Astrocyte of the cerebellum (primary cell): ENCODE results near the gene HBZ.
"Not testable (repeated sequence)": the region's sequence is repeated elsewhere in the genome, so short reads cannot be mapped to it uniquely, and the experiment has no call there.

Source experiments
- DNase-seq: peaks from one replicate; pipeline ENCODE4 v3.0.0-alpha.2; 2011; ENCODE audit warnings: low read depth
- H3K4me3 ChIP-seq: 2 replicates; pipeline ENCODE4 v1.5.1; 2011; ENCODE audit warnings: mild to moderate bottlenecking, low read depth, low read length, moderate library complexity
- CTCF ChIP-seq: IDR thresholded peaks from 2 replicates; pipeline ENCODE4 v1.5.1; 2012; ENCODE audit warnings: low read length, low read depth, moderate library complexity, mild to moderate bottlenecking; ENCODE audit errors: missing control alignments
- in situ Hi-C: cut with HindIII; loops from 2 replicates; pipeline ENCODE4 v1.10.0; 2017; ENCODE audit warnings: low sequenced_read_pairs

Gene HBZ

GRCh38 chr16:159136-159849 lies 6.8 kb downstream of the HBZ start:
- in situ Hi-C loops: no loop called here
- DNase-seq: no peak
- H3K4me3 ChIP-seq: no peak overlapping the region
- TF ChIP-seq CTCF: no peak

GRCh38 chr16:160242-160641 lies 7.8 kb downstream of the HBZ start:
- H3K4me3 ChIP-seq, in situ Hi-C loops, DNase-seq: not testable (repeated sequence)

- no peak overlapping the region for H3K4me3 ChIP-seq
- in situ Hi-C loops: no loop called here
- no peak for TF ChIP-seq CTCF
- no peak for DNase-seq
Measured at GRCh38 chr16:160691-161190, 8.3 kb downstream of the HBZ start.

- in situ Hi-C loops: no loop called here
- DNase-seq: no peak
- TF ChIP-seq CTCF: no peak
- no peak overlapping the region for H3K4me3 ChIP-seq
Measured at GRCh38 chr16:162271-162991, 10.0 kb downstream of the HBZ start.

DNA sequence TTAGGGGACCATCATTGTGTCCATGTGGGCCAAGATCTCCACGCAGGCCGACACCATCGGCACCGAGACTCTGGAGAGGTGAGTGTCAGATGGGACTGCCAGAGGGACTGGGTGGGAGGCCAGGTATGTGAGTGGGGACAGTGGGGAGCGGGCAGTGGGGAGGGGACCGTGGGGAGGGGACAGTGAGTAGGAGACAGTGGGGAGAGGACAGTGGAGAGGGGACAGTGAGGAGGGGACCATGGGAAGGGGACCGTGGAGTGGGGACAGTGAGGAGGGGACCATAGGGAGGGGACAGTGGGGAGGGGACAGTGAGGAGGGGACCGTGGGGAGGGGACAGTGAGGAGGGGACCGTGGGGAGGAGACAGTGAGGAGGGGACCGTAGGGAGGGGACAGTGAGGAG lies 10.7 kb downstream of the HBZ start:
- DNase-seq, H3K4me3 ChIP-seq, in situ Hi-C loops: not testable (repeated sequence)

- H3K4me3 ChIP-seq, DNase-seq, in situ Hi-C loops: not testable (repeated sequence)
Measured at GRCh38 chr16:163696-164095, 11.3 kb downstream of the HBZ start.

- H3K4me3 ChIP-seq, DNase-seq, in situ Hi-C loops: not testable (repeated sequence)
Measured at GRCh38 chr16:164134-164823, 11.8 kb downstream of the HBZ start.

- no peak overlapping the region for H3K4me3 ChIP-seq
- no peak for DNase-seq
- in situ Hi-C loops: no loop called here
- no peak for TF ChIP-seq CTCF
Measured at GRCh38 chr16:164827-165538, 12.5 kb downstream of the HBZ start.
